ENCODE data around the gene XRCC4.
"Not testable (repeated sequence)": the region's sequence is repeated elsewhere in the genome, so short reads cannot be mapped to it uniquely, and the experiment has no call there.

Gene XRCC4

GRCh38 chr5:83249156-83249555, 171.8 kb downstream of the XRCC4 start:
- Histone ChIP-seq H2BK5ac (ENCODE audit: low read length) (no peak overlapping the region), H3K56ac (ENCODE audit: low read length) (no peak overlapping the region), H3K4me3 (ENCODE audit: low read length) (no peak overlapping the region), H4K5ac (ENCODE audit: low read length) (no peak overlapping the region), H2AK5ac (ENCODE audit: low read length) (no peak overlapping the region), H3K36me3 (ENCODE audit: control insufficient read depth, insufficient read depth, low read length) (no peaks in the 10 kb centered on the region), H4K8ac (ENCODE audit: low read depth, low read length) (no peak overlapping the region), H3K79me1 (ENCODE audit: low read length) (no peaks in the 10 kb centered on the region), H3K4me1 (ENCODE audit: control insufficient read depth, low read depth, low read length) (no peaks in the 10 kb centered on the region), H3K27ac (ENCODE audit: low read depth, low read length) (no peak overlapping the region), H3K9ac (ENCODE audit: low read length) (no peak overlapping the region), H3K27me3 (ENCODE audit: insufficient read depth, low read length, poor library complexity) (no peaks in the 10 kb centered on the region), H3K18ac (ENCODE audit: low read length) (no peak overlapping the region), H3K79me2 (ENCODE audit: control insufficient read depth, insufficient read depth, low read length) (no peaks in the 10 kb centered on the region), H2BK120ac (ENCODE audit: low read depth, low read length) (no peak overlapping the region), H3K4me2 (ENCODE audit: low read length) (no peak overlapping the region), H3K4ac (ENCODE audit: low read depth, low read length) (no peak overlapping the region), H2BK15ac (replicated peaks; ENCODE audit: low read depth) (no peak overlapping the region), H3K23ac (ENCODE audit: low read length) (no peak overlapping the region)
- no CpG with 5 or more reads among the region's 4 CpGs for WGBS (ENCODE audit: extremely low coverage, insufficient coverage, low lambda C conversion rate)
- DNase-seq = no peak

GRCh38 chr5:83251849-83252248, 174.5 kb downstream of the XRCC4 start:
- Histone ChIP-seq H2BK120ac (ENCODE audit: low read depth, low read length) (no peak overlapping the region), H3K27me3 (ENCODE audit: insufficient read depth, low read length, poor library complexity) (no peaks in the 10 kb centered on the region), H3K4me2 (ENCODE audit: low read length) (no peak overlapping the region), H3K79me2 (ENCODE audit: control insufficient read depth, insufficient read depth, low read length) (no peaks in the 10 kb centered on the region), H3K4ac (ENCODE audit: low read depth, low read length) (no peak overlapping the region), H3K4me1 (ENCODE audit: control insufficient read depth, low read depth, low read length) (no peaks in the 10 kb centered on the region), H2BK15ac (replicated peaks; ENCODE audit: low read depth) (no peak overlapping the region), H3K27ac (ENCODE audit: low read depth, low read length) (no peak overlapping the region), H3K36me3 (ENCODE audit: control insufficient read depth, insufficient read depth, low read length) (no peaks in the 10 kb centered on the region), H3K4me3 (ENCODE audit: low read length) (no peak overlapping the region), H3K79me1 (ENCODE audit: low read length) (no peaks in the 10 kb centered on the region), H3K23ac (ENCODE audit: low read length) (no peak overlapping the region), H2AK5ac (ENCODE audit: low read length) (no peak overlapping the region), H2BK5ac (ENCODE audit: low read length) (no peak overlapping the region), H3K56ac (ENCODE audit: low read length) (no peak overlapping the region), H3K9ac (ENCODE audit: low read length) (no peak overlapping the region), H4K5ac (ENCODE audit: low read length) (no peak overlapping the region), H3K18ac (ENCODE audit: low read length) (no peak overlapping the region), H4K8ac (ENCODE audit: low read depth, low read length) (no peak overlapping the region)
- no CpG with 5 or more reads among the region's 1 CpG for WGBS (ENCODE audit: extremely low coverage, insufficient coverage, low lambda C conversion rate)
- no peak for DNase-seq

GRCh38 chr5:83253720-83254119, 176.4 kb downstream of the XRCC4 start:
- WGBS (ENCODE audit: extremely low coverage, insufficient coverage, low lambda C conversion rate) = no CpG with 5 or more reads among the region's 2 CpGs
- Histone ChIP-seq H2AK5ac (ENCODE audit: low read length) (no peak overlapping the region), H4K8ac (ENCODE audit: low read depth, low read length) (no peak overlapping the region), H2BK15ac (replicated peaks; ENCODE audit: low read depth) (no peak overlapping the region), H3K4me1 (ENCODE audit: control insufficient read depth, low read depth, low read length) (no peaks in the 10 kb centered on the region), H3K18ac (ENCODE audit: low read length) (no peak overlapping the region), H3K27ac (ENCODE audit: low read depth, low read length) (no peak overlapping the region), H3K9ac (ENCODE audit: low read length) (no peak overlapping the region), H2BK5ac (ENCODE audit: low read length) (no peak overlapping the region), H3K36me3 (ENCODE audit: control insufficient read depth, insufficient read depth, low read length) (no peaks in the 10 kb centered on the region), H2BK120ac (ENCODE audit: low read depth, low read length) (no peak overlapping the region), H4K5ac (ENCODE audit: low read length) (no peak overlapping the region), H3K56ac (ENCODE audit: low read length) (no peak overlapping the region), H3K4me2 (ENCODE audit: low read length) (no peak overlapping the region), H3K79me1 (ENCODE audit: low read length) (no peaks in the 10 kb centered on the region), H3K4me3 (ENCODE audit: low read length) (no peak overlapping the region), H3K4ac (ENCODE audit: low read depth, low read length) (no peak overlapping the region), H3K23ac (ENCODE audit: low read length) (no peak overlapping the region), H3K27me3 (ENCODE audit: insufficient read depth, low read length, poor library complexity) (no peaks in the 10 kb centered on the region), H3K79me2 (ENCODE audit: control insufficient read depth, insufficient read depth, low read length) (no peaks in the 10 kb centered on the region)
- no peak for DNase-seq

- no peak overlapping the region for H2AK5ac ChIP-seq (ENCODE audit: low read length)
- H3K36me3 ChIP-seq (ENCODE audit: control insufficient read depth, insufficient read depth, low read length) = no peaks in the 10 kb centered on the region
- no peak overlapping the region for H3K4ac ChIP-seq (ENCODE audit: low read depth, low read length)
- no peak overlapping the region for H4K8ac ChIP-seq (ENCODE audit: low read depth, low read length)
- no peak overlapping the region for H3K23ac ChIP-seq (ENCODE audit: low read length)
- no peak overlapping the region for H3K56ac ChIP-seq (ENCODE audit: low read length)
- no peak overlapping the region for H2BK5ac ChIP-seq (ENCODE audit: low read length)
- H3K9ac ChIP-seq (ENCODE audit: low read length) = no peak overlapping the region
- no peak overlapping the region for H3K18ac ChIP-seq (ENCODE audit: low read length)
- 100% methylated on average over 1 of the region's 1 CpG for WGBS (ENCODE audit: extremely low coverage, insufficient coverage, low lambda C conversion rate)
- H3K4me3 ChIP-seq (ENCODE audit: low read length) = no peak overlapping the region
- H3K4me1 ChIP-seq (ENCODE audit: control insufficient read depth, low read depth, low read length) = no peaks in the 10 kb centered on the region
- no peak for DNase-seq
- H2BK15ac ChIP-seq (replicated peaks; ENCODE audit: low read depth) = no peak overlapping the region
- no peaks in the 10 kb centered on the region for H3K79me2 ChIP-seq (ENCODE audit: control insufficient read depth, insufficient read depth, low read length)
- no peak overlapping the region for H3K4me2 ChIP-seq (ENCODE audit: low read length)
- H2BK120ac ChIP-seq (ENCODE audit: low read depth, low read length) = no peak overlapping the region
- no peak overlapping the region for H4K5ac ChIP-seq (ENCODE audit: low read length)
- H3K27ac ChIP-seq (ENCODE audit: low read depth, low read length) = no peak overlapping the region
- H3K27me3 ChIP-seq (ENCODE audit: insufficient read depth, low read length, poor library complexity) = no peaks in the 10 kb centered on the region
- no peaks in the 10 kb centered on the region for H3K79me1 ChIP-seq (ENCODE audit: low read length)
Observed at GRCh38 chr5:83255268-83255667, 177.9 kb downstream of the XRCC4 start.

GRCh38 chr5:83256091-83256780, 178.9 kb downstream of the XRCC4 start:
- Histone ChIP-seq H3K79me1 (ENCODE audit: low read length) (no peaks in the 10 kb centered on the region), H4K8ac (ENCODE audit: low read depth, low read length) (no peak overlapping the region), H2BK15ac (replicated peaks; ENCODE audit: low read depth) (no peak overlapping the region), H4K5ac (ENCODE audit: low read length) (no peak overlapping the region), H3K4me1 (ENCODE audit: control insufficient read depth, low read depth, low read length) (no peaks in the 10 kb centered on the region), H3K56ac (ENCODE audit: low read length) (no peak overlapping the region), H3K18ac (ENCODE audit: low read length) (no peak overlapping the region), H3K4ac (ENCODE audit: low read depth, low read length) (no peak overlapping the region), H2BK5ac (ENCODE audit: low read length) (no peak overlapping the region), H3K23ac (ENCODE audit: low read length) (no peak overlapping the region), H3K4me3 (ENCODE audit: low read length) (no peak overlapping the region), H3K27me3 (ENCODE audit: insufficient read depth, low read length, poor library complexity) (no peaks in the 10 kb centered on the region), H3K27ac (ENCODE audit: low read depth, low read length) (no peak overlapping the region), H3K4me2 (ENCODE audit: low read length) (no peak overlapping the region), H2BK120ac (ENCODE audit: low read depth, low read length) (no peak overlapping the region), H3K36me3 (ENCODE audit: control insufficient read depth, insufficient read depth, low read length) (no peaks in the 10 kb centered on the region), H2AK5ac (ENCODE audit: low read length) (no peak overlapping the region), H3K79me2 (ENCODE audit: control insufficient read depth, insufficient read depth, low read length) (no peaks in the 10 kb centered on the region), H3K9ac (ENCODE audit: low read length) (no peak overlapping the region)
- 100% methylated on average over 1 of the region's 2 CpGs for WGBS (ENCODE audit: extremely low coverage, insufficient coverage, low lambda C conversion rate)
- DNase-seq = no peak

GRCh38 chr5:83257684-83258083, 180.3 kb downstream of the XRCC4 start:
- not testable (repeated sequence) for H2BK5ac ChIP-seq (ENCODE audit: low read length); H3K27me3 ChIP-seq (ENCODE audit: insufficient read depth, low read length, poor library complexity); H2BK120ac ChIP-seq (ENCODE audit: low read depth, low read length); H3K9ac ChIP-seq (ENCODE audit: low read length); H3K4ac ChIP-seq (ENCODE audit: low read depth, low read length); H3K56ac ChIP-seq (ENCODE audit: low read length); H3K36me3 ChIP-seq (ENCODE audit: control insufficient read depth, insufficient read depth, low read length); H3K4me1 ChIP-seq (ENCODE audit: control insufficient read depth, low read depth, low read length); DNase-seq; H3K27ac ChIP-seq (ENCODE audit: low read depth, low read length); H3K79me2 ChIP-seq (ENCODE audit: control insufficient read depth, insufficient read depth, low read length); H3K23ac ChIP-seq (ENCODE audit: low read length); H4K5ac ChIP-seq (ENCODE audit: low read length); H2AK5ac ChIP-seq (ENCODE audit: low read length); H3K4me3 ChIP-seq (ENCODE audit: low read length); H3K79me1 ChIP-seq (ENCODE audit: low read length); H3K4me2 ChIP-seq (ENCODE audit: low read length); H2BK15ac ChIP-seq (replicated peaks; ENCODE audit: low read depth); H3K18ac ChIP-seq (ENCODE audit: low read length); H4K8ac ChIP-seq (ENCODE audit: low read depth, low read length)
- WGBS (ENCODE audit: extremely low coverage, insufficient coverage, low lambda C conversion rate) = no CpG with 5 or more reads among the region's 2 CpGs
